Heart left ventricle (tissue), 13 donors: ENCODE results near the gene LCP2.

Source experiments
- POLR2A ChIP-seq, 2 donors: fragments of 450-650 bp; IDR thresholded peaks; one replicate each; pipeline ENCODE4 v1.6.1; 2017; ENCODE audit warnings: antibody characterized with exemption in 2 of 2, mild to moderate bottlenecking in 2 of 2, moderate library complexity in 2 of 2
- TF ChIP-seq, protein P1 (sequence below), 12 donors: fragments of 200-600 bp; sonication (generic) in 4 of 12; IDR thresholded peaks; one replicate each; pipeline versions ENCODE4 v1.5.0 to v1.8.0; 2018 to 2022; ENCODE audit warnings: antibody characterized with exemption in 12 of 12, mild to moderate bottlenecking in 5 of 12
- donor health status: ischemic (EF 13 %, LVEDD 7.1; RV severe dilation, severe dysfunction).
- donor health status: DM: no; HTN: yes; CAD: no.
- donor health status: DM: no; HTN: no; CAD: no.
- donor health status: ischemic (EF 25% LVEDD 6.9; RV normal size, moderate dysfunction).
- donor health status: ischemic (EF 25% LVEDD 5.7; RV mildly dilated, moderate dysfunction).
- donor health status: ischemic (EF 35%, LVEDD 5.7; RV mildly dilated, moderate dysfunction).
- donor health status: nonischemic (EF 11% LVEDD 7.7; RV severe dilation, severe dysfunction).
- donor health status: DM: yes; HTN: yes; CAD: no.
- donor health status: PGD.
- donor health status: ischemic (EF 29% LVEDD 5.4; RV normal size, mild dysfunction).
- donor health status: nonischemic (EF 23%, LVEDD 6.1; RV moderate dilation, normal function).

DNA sequence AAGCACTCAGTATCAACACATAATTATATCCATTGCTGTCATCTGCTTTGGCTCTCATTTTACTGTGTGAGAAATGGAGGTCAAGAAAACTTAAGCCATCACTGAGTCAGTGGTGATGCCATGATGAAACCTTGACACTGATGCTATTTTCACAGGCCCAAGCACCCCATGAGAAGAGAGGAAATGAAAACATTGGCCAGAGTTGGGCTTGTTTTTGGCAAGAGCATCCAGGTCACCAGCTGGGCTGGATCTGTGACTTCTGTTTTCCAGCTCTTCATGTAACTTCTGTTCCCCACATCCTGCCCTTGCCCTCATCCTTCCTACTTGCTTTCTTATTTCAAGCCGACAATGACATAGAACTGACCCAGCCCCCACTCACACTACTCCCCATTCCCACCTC lies 10.0 kb downstream of the LCP2 start:
- no peak for TF ChIP-seq POLR2A (IDR thresholded peaks at IDR 0.05)
- TF ChIP-seq, protein P1, sequence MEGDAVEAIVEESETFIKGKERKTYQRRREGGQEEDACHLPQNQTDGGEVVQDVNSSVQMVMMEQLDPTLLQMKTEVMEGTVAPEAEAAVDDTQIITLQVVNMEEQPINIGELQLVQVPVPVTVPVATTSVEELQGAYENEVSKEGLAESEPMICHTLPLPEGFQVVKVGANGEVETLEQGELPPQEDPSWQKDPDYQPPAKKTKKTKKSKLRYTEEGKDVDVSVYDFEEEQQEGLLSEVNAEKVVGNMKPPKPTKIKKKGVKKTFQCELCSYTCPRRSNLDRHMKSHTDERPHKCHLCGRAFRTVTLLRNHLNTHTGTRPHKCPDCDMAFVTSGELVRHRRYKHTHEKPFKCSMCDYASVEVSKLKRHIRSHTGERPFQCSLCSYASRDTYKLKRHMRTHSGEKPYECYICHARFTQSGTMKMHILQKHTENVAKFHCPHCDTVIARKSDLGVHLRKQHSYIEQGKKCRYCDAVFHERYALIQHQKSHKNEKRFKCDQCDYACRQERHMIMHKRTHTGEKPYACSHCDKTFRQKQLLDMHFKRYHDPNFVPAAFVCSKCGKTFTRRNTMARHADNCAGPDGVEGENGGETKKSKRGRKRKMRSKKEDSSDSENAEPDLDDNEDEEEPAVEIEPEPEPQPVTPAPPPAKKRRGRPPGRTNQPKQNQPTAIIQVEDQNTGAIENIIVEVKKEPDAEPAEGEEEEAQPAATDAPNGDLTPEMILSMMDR (IDR thresholded peaks at IDR 0.05): no peak
